Upper lobe of right lung (tissue), 1 donor: ENCODE results near the gene ARSD. TPM values are rescaled to one million over a fixed set of nuclear protein-coding genes. Genes with fewer than 3 reads are reported as not detected.

Experiments used
- ATAC-seq: fragments of 200-7000 bp; cut with Tn5 transposase; one replicate; pipeline ENCODE4 v1.9.1; 2020; ENCODE audit warnings: mild to moderate bottlenecking, moderate library complexity
- DNase-seq: peaks from one replicate; pipeline ENCODE4 v3.0.0-alpha.2; 2020
- H3K27ac ChIP-seq: fragments of 200-600 bp; one replicate; pipeline ENCODE4 v1.8.0; 2022
- H3K27me3 ChIP-seq: fragments of 200-600 bp; one replicate; pipeline ENCODE4 v1.8.0; 2022; ENCODE audit warnings: mild to moderate bottlenecking
- H3K36me3 ChIP-seq: fragments of 200-600 bp; one replicate; pipeline ENCODE4 v1.8.0; 2022
- H3K4me1 ChIP-seq: fragments of 200-600 bp; one replicate; pipeline ENCODE4 v1.8.0; 2022
- H3K4me3 ChIP-seq: fragments of 200-600 bp; one replicate; pipeline ENCODE4 v1.8.0; 2022; ENCODE audit warnings: mild to moderate bottlenecking
- H3K9me3 ChIP-seq: fragments of 200-600 bp; one replicate; pipeline ENCODE4 v1.8.0; 2022
- intact Hi-C: fragments of 100-400 bp; cut with DNase I; formaldehyde crosslinking; loops from one replicate; pipeline ENCODE4 v1.11.0; 2022
- total RNA-seq: library from RNA; stranded (reverse); fragmentation: NEBNext Ultra II Directional; extraction: Animal tissue kit (Norgen Biotek cat#: 25700); gene quantifications from one replicate; pipeline ENCODE4 v1.2.1, GENCODE V29; 2021
- TF ChIP-seq, protein P1 (sequence below): fragments of 200-600 bp; IDR thresholded peaks from one replicate; pipeline ENCODE4 v1.8.0; 2022; ENCODE audit warnings: antibody characterized with exemption
- donor health status: DM: no; HTN: yes; CAD: no; lungs with severe emphysema.

The ARSD gene
- total RNA-seq, 1 donor from 2014 or later: 35.1 TPM

DNA sequence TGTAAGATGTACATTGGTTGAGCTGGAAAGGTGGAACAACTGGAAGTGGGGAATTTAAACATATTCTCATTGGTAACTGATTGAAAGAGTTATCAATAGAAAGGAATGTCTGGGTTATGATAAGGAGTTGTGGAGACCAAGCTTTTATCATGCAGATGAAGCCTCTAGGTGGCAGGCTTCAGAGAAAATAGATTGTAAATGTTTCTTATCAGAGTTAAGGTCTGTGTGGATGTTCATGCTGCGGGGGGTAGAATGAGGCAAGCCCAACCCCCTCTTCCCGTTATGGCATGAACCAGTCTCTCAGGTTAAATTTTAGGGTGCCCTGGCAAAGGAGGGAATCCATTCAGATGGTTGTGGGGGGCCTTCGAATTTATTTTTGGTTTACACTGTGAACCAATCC, 16.0 kb downstream of the ARSD start:
- no peak for ATAC-seq
- DNase-seq: no peak
- no peaks in the 10 kb centered on the region for H3K36me3 ChIP-seq
- no peaks in the 10 kb centered on the region for H3K4me1 ChIP-seq
- TF ChIP-seq, protein P1, sequence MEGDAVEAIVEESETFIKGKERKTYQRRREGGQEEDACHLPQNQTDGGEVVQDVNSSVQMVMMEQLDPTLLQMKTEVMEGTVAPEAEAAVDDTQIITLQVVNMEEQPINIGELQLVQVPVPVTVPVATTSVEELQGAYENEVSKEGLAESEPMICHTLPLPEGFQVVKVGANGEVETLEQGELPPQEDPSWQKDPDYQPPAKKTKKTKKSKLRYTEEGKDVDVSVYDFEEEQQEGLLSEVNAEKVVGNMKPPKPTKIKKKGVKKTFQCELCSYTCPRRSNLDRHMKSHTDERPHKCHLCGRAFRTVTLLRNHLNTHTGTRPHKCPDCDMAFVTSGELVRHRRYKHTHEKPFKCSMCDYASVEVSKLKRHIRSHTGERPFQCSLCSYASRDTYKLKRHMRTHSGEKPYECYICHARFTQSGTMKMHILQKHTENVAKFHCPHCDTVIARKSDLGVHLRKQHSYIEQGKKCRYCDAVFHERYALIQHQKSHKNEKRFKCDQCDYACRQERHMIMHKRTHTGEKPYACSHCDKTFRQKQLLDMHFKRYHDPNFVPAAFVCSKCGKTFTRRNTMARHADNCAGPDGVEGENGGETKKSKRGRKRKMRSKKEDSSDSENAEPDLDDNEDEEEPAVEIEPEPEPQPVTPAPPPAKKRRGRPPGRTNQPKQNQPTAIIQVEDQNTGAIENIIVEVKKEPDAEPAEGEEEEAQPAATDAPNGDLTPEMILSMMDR: no peak
- H3K27me3 ChIP-seq: no peaks in the 10 kb centered on the region
- H3K9me3 ChIP-seq: no peaks in the 10 kb centered on the region
- intact Hi-C loops: no loop called here
- no peak overlapping the region for H3K4me3 ChIP-seq
- no peak overlapping the region for H3K27ac ChIP-seq

DNA sequence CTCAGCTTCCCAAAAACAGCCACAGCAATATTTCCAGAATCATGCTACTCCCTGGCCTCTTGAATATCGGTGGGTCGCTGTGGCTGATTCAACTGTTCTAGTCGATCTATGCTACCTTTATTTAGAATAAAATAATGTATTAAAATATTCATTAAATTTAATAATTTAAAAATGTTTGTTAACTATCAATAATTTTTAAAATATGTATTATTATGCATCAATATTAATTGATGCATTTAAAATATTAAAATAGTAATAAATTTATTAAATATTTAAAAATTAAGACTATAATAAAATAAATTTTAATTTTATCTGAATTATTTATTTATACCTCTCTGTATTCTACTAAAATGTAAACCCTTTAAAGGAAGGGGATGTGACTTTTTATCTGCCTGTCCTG, 19.0 kb downstream of the ARSD start:
- H3K27ac ChIP-seq: no peak overlapping the region
- DNase-seq (no peak), ATAC-seq (no peak)
- H3K4me3 ChIP-seq: no peak overlapping the region
- TF ChIP-seq, protein P1: no peak
- peaks cover 7% of the 10 kb centered on the region for H3K36me3 ChIP-seq
- H3K9me3 ChIP-seq: no peaks in the 10 kb centered on the region
- H3K4me1 ChIP-seq: no peaks in the 10 kb centered on the region
- intact Hi-C loops: no loop called here
- H3K27me3 ChIP-seq: no peaks in the 10 kb centered on the region

DNA sequence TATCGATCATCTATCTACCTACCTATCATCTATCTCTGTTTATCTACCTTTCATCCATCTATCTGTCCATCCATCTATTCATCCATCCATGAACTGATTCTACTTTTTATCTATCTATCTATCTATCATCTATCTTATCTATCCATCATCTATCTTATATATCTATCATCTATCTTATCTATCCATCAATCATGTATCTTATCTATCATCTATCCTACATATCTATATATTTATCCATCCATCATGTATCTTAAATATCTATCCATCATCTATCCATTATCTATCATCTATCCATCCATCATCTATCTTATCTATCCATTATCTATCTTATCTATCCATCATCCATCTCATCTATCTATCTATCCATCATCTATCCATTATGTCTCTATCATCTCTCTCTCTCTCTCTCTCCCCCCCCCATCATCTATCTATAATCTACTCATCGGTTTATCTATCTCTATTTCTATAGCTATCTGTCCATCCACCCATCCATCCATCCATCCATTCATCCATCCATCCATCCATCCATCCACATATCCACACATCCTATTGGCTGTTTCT, 20.9 kb downstream of the ARSD start:
- intact Hi-C loops: no loop called here
- H3K4me3 ChIP-seq: no peak overlapping the region
- ATAC-seq (no peak), DNase-seq (no peak)
- no peaks in the 10 kb centered on the region for H3K27me3 ChIP-seq
- H3K9me3 ChIP-seq: no peaks in the 10 kb centered on the region
- H3K36me3 ChIP-seq: peaks cover 7% of the 10 kb centered on the region
- no peak overlapping the region for H3K27ac ChIP-seq
- H3K4me1 ChIP-seq: no peaks in the 10 kb centered on the region
- TF ChIP-seq, protein P1: no peak

- H3K36me3 ChIP-seq: peaks cover 7% of the 10 kb centered on the region
- ATAC-seq: no peak
- no peaks in the 10 kb centered on the region for H3K27me3 ChIP-seq
- intact Hi-C loops: no loop called here
- no peak overlapping the region for H3K27ac ChIP-seq
- no peaks in the 10 kb centered on the region for H3K9me3 ChIP-seq
- H3K4me3 ChIP-seq: no peak overlapping the region
- H3K4me1 ChIP-seq: no peaks in the 10 kb centered on the region
- no peak for DNase-seq
- TF ChIP-seq, protein P1: no peak
Measured at GRCh38 chrX:2907295-2907694, 21.8 kb downstream of the ARSD start.

DNA sequence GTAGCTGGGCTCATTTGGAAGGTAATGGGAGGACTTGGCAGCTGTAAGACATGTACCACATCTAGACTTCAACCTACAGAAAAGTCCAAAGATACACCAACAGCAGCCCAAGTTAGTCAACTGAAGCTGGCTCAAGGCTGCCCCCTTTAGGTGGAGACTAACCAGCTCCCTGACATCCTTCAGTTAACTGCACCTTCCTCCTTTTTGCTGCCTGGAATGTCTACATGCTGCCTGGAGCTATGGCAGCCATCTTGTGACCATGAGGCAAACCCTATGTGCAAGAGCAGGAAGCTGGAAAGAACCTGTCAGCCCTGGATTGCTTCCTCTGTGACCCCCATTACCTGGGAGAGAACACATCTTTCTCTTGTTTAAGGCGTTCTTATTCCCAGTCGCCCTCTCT, 25.8 kb downstream of the ARSD start:
- no peaks in the 10 kb centered on the region for H3K4me1 ChIP-seq
- H3K27ac ChIP-seq: no peak overlapping the region
- H3K36me3 ChIP-seq: peaks cover 7% of the 10 kb centered on the region
- no peaks in the 10 kb centered on the region for H3K9me3 ChIP-seq
- no peak for ATAC-seq
- intact Hi-C loops: no loop called here
- DNase-seq: no peak
- H3K27me3 ChIP-seq: no peaks in the 10 kb centered on the region
- TF ChIP-seq, protein P1: no peak
- H3K4me3 ChIP-seq: no peak overlapping the region

GRCh38 chrX:2902841-2903240, 26.3 kb downstream of the ARSD start:
- ATAC-seq (no peak), DNase-seq (no peak)
- intact Hi-C loops: no loop called here
- peaks cover 7% of the 10 kb centered on the region for H3K36me3 ChIP-seq
- H3K4me3 ChIP-seq: no peak overlapping the region
- no peaks in the 10 kb centered on the region for H3K4me1 ChIP-seq
- no peak overlapping the region for H3K27ac ChIP-seq
- no peaks in the 10 kb centered on the region for H3K27me3 ChIP-seq
- H3K9me3 ChIP-seq: no peaks in the 10 kb centered on the region
- TF ChIP-seq, protein P1: no peak
